Liver (tissue), 3 donors: Measurements from ENCODE around the gene RAB30.

Experiments
- CTCF ChIP-seq: fragments of 150-350 bp; IDR thresholded peaks from 2 replicates; pipeline ENCODE4 v1.5.1; 2017; ENCODE audit warnings: improper control_type of control experiment, low read depth, low read length; ENCODE audit not compliant: missing input control
- EGR1 ChIP-seq, 2 donors: IDR thresholded peaks; 2 replicates each; pipeline ENCODE4 v1.6.1; 2016 to 2018; ENCODE audit warnings: antibody characterized with exemption in 2 of 2, low read depth in 2 of 2
- FOXA1 ChIP-seq: IDR thresholded peaks from 2 replicates; pipeline ENCODE4 v1.6.1; 2016; ENCODE audit warnings: antibody characterized with exemption
- RAD21 ChIP-seq, 2 donors: IDR thresholded peaks; 2 replicates each; pipeline ENCODE4 v1.6.1; 2016; ENCODE audit warnings: antibody characterized with exemption in 2 of 2, mild to moderate bottlenecking in 2 of 2
- SP1 ChIP-seq: IDR thresholded peaks from 2 replicates; pipeline ENCODE4 v1.6.1; 2018; ENCODE audit warnings: antibody characterized with exemption, mild to moderate bottlenecking
- TAF1 ChIP-seq: conservative IDR thresholded peaks from 2 replicates; pipeline ENCODE4 v1.6.1; 2016; ENCODE audit warnings: antibody characterized with exemption, mild to moderate bottlenecking
- YY1 ChIP-seq: IDR thresholded peaks from 2 replicates; pipeline ENCODE4 v1.6.1; 2016; ENCODE audit warnings: antibody characterized with exemption, mild to moderate bottlenecking
- ZBTB33 ChIP-seq: IDR thresholded peaks from 2 replicates; pipeline ENCODE4 v1.6.1; 2016; ENCODE audit warnings: antibody characterized with exemption
- donor health status: healthy.
- donor health status: healthy.

GRCh38 chr11:82978422-82979099, 93.1 kb downstream of the RAB30 start:
- TF ChIP-seq ZBTB33 (no peak), CTCF (no peak), TAF1 (no peak), SP1 (no peak), FOXA1 (no peak), RAD21 (IDR thresholded peaks at IDR 0.05) (no peak), YY1 (no peak), EGR1 (IDR thresholded peaks at IDR 0.05; ENCODE audit: low read depth in 2 of 2) (no peak)
